HG02610 (cell line): ENCODE results near the gene RALGAPB.
"Not testable (repeated sequence)": the region's sequence is repeated elsewhere in the genome, so short reads cannot be mapped to it uniquely, and the experiment has no call there.

Source experiments
- ATAC-seq: cut with Tn5 transposase; IDR thresholded peaks from one replicate; pipeline ENCODE4 v1.9.1; 2021; ENCODE audit warnings: mild to moderate bottlenecking, moderate library complexity; ENCODE audit not compliant: unreplicated experiment

Gene RALGAPB

DNA sequence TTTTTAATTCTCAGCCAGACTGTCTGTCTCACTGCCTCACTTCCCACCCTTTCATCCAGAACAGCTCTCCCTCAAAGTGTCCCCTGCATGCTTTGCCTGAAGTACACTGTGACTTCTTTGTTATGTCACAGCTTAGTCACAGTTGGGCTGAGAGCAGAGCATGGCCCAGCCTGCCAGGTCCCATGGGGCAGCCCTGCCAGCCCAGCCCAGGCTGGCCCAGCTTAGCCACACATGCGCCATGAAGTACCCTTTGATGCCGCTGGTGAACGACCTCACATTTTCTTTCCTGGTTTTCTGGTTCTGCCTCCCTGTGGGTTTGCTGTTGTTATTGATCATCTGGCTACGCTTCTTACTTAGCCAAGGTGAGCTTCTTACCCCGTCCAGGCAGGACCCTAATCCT is 108.4 kb downstream of the RALGAPB start, which contains the start of gene ADIG:
TSS of gene ADIG (plus strand) at position 185 of the 400 bp plus-strand sequence. CDS start at position 239, 54 bp downstream.
- ATAC-seq = no peak

DNA sequence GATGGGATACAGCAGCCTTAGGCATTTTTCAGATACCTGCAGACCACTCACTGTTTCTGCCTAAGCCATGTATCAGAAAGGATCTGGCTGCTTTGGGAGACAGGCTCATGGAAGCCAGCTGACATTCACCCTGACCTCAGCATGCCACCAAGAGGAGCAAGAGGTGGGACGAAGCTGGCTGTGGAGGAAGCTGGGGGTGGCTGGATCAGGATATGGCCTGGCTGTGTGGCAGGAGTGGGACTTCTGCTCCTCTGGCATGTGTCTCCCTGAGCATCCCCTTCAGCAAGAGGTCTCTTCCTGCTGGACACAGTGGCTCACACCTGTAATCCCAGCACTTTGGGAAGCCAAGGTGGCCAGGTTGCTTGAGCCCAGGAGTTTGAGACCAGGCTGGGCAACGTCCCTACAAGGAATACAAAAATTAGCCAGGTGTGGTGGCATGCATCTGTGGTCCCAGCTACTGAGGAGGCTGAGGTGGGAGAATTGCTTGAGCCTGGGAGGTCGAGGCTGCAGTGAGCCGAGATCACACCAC is 109.3 kb downstream of the RALGAPB start:
- ATAC-seq = no peak

DNA sequence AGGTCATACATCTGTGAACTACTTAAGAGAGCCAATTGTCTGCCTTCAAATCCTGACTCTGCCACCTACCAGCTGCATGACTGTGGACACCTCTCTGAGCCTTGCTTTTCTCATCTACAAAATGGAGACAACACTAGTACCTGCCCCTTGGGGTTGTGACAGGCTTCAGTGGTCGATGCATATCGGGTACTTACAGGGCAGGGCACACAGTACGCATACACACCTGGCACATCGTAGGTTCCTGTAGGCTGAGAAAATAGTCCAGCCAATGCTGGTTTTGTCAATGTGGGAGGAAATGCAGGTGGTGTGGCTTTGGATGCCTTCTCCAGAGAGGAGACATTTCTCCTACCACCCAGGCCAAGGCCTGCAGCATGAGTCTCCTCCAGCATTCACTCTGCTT is 110.7 kb downstream of the RALGAPB start:
- ATAC-seq = no peak

DNA sequence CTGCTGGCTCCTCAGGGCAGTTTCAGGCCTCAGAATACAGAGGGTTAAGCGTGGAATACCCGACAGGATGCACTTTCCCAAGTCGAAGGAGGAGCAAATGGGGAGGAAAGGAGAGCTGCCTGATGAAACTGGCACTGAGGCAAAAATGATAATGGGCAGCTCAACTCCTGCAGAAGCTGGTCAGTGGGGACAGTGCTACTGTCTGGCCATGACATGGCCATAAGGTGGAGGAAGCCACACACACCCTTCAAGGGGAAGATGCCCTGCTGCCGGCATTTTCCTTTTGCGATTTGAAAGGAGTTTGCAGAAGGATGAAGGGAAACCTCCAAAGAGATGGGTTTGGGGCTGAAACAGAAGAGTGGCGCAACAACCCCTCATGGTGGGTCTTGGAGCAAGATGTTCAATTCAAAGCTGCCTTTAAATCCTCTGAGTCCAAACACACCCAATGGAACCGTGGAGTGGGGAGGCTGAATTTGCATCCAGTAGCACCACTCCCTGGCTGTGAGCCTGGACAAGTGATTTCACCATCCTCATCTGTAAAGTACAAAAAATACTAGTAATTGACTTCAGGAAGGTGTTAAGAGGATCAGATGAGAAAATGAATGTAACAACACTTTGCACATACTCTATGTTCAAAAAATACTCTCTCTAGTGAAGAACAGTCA is 111.6 kb downstream of the RALGAPB start:
- no peak for ATAC-seq

DNA sequence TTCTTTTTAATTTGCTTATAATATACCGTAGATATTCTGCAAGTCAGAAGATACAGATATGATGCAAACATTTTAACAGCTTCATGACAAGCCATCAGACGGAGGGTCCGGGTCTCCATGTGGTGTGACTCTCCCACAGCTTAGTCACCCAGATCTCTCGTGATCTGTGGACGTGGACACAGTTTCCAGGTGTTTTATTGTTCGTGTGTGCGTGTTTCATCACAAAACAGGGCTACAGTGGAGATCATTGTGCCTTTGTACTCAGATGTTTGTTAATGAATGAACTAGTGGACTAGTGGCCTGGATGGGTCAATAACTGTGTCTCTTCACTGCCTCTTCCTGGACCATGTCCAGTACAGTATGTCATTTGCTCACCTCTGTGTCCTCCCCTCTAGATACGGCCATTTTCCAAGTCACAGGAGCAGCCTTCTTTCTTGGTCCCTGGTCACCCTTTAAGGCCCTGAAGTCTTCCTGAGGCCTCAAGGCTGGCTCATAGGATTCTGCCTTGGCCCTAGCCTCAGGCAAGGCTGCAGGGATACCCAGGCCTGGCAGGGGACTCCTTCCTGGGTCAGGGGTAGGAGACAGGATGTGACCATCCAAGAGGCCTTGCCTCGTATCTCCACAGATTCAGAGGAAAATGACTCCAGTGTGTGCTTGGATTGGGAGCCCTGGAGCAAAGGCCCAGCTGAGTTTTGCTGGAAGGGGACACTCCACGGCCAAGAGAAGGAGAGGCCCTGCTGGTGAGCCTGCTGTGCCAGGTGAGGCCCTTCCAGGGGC is 112.9 kb downstream of the RALGAPB start:
- no peak for ATAC-seq

DNA sequence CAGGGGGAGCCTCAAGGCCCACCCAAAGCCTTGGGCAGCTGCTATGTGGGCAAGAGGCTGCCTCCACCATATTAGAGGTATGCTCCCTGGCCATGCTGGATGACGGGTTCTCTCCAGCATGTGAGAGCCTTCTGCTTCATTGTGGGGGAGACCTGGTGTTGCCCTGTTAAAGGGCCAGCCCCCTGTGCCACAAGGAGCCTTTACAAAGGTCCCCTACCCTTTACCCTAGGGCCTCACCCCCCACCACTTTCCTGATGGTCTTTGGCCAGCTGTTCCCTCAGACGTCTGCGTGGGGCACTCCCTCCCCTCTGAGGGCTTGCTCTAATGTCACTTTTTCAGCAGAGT is 113.5 kb downstream of the RALGAPB start:
- no peak for ATAC-seq

DNA sequence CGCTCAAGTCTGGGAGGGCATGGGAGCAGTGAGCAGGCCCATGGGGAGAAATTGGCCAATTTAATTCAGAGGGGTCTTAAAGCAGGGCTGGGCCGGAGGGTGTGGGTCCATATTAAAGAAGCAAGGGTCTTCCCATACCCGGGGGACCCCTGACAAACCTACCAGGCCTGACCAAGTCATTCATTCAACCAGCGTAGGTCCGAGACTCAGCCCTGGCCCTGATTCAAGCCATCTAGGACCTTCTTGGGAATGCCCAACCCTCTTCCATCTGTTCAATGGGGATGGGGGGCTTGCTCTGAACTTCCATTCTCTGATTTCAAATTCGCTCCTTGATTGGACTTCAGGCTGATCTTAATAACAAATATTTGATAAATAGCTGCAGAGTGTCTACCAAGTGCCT is 115.7 kb downstream of the RALGAPB start:
- no peak for ATAC-seq

DNA sequence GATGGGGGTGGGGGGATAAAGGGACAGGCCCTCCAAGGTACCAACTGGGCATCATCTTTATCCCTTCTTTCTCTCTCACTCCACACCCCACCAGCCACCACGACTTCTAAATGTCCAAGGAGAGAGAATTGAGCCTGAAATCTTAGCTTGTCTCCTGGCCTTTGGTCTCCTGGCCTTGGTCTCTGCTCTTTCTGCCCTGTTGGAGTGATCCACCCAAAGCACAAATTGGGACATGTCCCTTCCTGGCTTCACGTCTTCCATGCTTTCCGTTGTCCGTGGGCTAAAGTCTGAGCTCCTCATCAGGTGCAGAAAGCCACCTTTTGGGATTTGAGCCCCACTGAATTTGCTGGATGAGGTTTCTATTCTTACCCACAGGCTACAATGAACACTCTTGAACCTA is 116.7 kb downstream of the RALGAPB start:
- no peak for ATAC-seq

DNA sequence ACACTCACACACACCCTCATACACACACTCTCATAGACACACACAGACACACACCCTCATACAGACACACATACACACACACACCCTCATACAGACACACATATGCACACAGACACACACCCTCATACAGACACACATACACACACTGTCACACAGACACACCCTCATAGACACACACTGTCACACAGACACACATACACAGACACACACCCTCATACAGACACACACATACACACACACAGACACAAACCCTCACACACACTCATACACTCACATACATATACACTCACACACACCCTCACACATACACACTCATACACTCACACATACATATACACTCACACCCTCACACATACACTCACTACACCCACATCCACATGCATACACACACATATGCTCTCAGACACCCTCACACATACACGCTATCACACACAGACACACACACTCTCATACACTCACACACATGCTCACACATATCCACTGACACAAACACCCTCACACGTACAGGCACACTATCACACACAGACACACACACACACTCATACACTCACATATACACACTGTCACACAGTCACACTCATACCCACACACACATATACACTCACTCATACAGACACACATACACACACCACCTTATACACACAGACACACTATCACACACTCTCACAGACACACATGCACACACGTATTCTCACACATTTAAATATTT is 117.5 kb downstream of the RALGAPB start:
- no peak for ATAC-seq

DNA sequence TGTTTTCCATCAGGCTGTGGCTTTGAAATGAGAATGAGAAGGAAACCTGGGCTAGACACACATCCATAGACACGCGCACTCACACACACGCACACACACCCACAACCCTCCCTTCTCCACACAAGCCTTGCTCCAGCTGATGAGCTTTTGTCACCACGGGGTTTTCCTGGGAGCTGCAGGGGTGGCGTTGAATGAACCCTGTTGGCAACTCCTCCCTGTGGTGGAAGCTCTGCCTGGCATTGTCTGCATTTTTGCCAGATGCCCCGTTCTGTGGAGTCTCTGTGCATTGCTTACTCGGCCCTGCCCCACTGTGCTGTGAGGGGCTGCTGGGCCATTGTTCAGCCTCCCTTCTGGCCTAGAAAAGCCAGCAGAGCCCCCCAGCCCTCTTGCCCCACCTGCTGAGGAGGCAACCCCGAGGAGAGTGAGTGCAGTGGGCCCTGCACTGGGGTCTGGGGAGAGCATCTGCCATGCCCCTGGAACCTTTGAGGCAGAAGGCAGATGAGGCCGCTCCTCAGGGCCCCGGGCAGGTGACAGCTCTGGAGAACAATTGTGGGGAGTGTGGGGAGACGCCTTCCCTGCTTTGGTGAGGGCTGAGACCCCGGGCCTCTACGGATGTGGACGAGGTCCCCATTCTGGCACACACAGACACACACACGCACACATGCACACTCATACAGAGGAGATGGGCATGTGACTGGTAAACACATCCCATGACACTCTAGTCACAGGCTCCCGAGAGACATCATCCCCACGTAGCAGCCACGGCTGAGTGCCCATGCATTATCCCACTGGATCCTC is 118.2 kb downstream of the RALGAPB start:
- ATAC-seq = no peak

DNA sequence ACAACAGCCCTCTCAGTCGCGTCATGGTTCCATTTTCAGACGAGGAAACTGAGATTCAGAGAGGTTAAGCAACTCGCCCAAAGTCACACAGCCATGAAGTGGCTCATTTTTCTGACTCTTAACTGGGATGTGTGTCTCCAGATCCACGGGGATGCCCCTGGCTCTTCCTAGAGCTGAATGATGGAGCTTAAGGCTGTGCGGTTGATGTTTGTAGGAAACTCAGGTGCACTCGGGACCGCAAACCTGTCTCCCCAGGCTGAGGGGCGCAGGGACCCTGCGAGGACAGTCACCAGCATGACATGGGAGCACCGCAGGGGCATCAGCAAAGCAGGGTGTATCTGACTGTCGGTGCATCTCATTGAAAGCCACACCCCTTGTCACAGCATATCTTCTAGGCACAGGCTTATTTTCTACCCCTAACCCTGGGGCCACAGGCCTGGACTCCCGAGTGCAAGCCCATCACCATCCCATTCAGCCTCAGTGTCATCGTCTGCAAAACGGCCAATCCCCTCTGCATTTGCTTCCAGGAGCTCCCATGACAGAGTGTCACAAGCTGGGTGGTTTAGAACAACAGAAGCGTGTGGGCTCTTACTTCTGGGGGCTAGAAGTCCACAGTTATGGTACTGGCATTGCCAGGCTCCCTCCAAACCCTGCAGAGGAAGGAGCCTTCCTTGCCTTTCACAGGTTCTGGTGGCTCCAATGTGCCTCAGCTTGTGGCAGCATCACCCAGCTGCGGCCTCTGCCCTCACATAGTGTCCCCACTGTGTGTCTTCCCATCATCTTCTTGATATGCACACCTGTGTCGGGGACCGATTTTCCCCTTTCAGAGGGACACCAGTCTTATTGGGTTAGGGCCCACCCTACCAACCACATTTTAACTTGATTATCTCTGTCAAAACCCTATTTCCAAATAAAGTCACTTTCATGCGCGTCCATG is 119.1 kb downstream of the RALGAPB start:
- ATAC-seq = no peak

DNA sequence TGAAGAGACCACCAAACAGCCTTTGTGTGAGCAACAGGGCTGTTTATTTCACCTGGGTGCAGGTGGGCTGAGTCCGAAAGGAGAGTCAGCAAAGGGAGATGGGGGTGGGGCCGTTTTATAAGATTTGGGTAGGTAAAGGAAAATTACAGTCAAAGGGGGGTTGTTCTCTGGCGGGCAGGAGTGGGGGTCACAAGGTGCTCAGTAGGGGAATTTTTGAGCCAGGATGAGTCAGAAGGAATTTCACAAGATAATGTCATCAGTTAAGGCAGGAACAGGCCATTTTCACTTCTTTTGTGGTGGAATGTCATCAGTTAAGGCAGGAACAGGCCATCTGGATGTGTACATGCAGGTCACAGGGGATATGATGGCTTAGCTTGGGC is 119.8 kb downstream of the RALGAPB start:
- ATAC-seq = not testable (repeated sequence)

DNA sequence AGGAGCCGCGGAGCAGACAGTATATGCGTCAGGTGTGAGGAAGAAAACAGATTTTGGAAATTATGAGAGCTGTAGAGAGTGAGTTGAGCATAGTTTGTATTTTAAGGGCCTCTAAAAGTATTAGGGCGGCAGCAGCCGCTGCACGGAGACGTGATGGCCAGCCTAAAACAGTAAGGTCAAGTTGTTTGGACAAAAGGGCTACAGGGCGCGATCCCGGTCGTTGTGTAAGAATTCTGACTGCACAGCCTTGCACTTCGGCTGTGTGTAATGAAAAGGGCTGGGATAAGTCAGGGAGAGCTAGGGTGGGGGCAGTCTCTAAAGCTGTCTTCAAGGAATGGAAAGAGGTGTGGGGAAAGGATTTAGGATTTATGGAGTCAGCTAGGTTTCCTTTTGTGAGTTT is 121.6 kb downstream of the RALGAPB start:
- not testable (repeated sequence) for ATAC-seq

DNA sequence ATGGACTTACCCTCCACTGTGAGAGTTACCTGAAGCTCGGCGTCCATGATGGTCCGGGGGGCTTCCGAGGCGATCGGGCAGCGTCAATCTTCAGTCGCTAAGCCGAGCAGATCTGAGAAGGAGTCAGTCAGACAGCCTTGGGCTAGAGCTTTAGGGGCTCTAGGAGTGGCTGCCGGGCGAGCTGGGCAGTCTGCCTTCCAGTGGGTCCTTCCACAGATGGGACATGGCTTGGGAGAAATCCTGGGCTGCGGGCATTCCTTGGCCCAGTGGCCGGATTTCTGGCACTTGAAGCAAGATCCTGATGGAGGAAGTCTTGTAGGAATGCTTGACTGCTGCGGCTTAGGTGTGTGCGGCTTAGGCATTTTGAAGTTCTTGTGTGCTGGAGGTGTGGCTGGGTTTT is 123.2 kb downstream of the RALGAPB start:
- not testable (repeated sequence) for ATAC-seq

DNA sequence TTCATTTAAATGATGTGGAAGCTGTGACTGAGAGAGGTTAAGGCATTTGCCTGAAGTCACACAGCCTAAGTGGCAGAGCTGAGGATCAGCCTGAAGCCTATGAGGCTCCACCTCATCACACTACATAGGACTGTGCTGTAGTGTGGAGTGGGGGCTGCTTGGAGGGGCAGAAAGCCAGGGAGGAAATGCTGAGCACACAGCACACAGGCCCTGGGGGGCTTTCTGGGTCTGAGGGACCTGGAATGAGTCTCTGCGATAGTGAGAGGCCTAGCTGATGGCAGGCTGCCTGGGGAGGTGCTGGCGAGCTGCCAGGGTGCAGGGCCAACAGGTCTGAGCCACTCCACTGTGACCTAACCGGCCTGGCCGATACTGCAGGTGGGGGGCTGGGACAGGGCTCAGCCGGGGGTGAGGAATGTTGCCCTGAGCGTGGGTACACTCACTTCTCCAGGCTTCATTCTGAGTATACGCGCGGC is 126.8 kb downstream of the RALGAPB start:
- no peak for ATAC-seq

DNA sequence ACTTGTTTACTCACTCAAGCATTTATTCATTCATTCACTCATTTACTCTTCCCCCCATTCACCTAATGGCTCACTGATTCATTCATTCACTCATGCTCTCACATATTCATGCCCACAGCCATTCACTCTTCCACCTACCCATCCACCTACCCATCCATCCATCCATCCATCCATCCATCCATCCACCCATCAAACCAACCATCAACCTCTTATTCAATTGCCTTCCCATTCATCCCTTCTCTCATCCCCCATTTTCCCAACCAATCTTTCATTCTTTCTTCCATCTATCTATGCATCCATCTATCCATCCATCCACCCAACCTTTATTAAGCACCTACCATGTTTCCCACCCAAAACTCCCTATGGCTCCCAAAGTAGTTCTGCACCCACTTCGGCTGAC is 127.4 kb downstream of the RALGAPB start:
- ATAC-seq = no peak

DNA sequence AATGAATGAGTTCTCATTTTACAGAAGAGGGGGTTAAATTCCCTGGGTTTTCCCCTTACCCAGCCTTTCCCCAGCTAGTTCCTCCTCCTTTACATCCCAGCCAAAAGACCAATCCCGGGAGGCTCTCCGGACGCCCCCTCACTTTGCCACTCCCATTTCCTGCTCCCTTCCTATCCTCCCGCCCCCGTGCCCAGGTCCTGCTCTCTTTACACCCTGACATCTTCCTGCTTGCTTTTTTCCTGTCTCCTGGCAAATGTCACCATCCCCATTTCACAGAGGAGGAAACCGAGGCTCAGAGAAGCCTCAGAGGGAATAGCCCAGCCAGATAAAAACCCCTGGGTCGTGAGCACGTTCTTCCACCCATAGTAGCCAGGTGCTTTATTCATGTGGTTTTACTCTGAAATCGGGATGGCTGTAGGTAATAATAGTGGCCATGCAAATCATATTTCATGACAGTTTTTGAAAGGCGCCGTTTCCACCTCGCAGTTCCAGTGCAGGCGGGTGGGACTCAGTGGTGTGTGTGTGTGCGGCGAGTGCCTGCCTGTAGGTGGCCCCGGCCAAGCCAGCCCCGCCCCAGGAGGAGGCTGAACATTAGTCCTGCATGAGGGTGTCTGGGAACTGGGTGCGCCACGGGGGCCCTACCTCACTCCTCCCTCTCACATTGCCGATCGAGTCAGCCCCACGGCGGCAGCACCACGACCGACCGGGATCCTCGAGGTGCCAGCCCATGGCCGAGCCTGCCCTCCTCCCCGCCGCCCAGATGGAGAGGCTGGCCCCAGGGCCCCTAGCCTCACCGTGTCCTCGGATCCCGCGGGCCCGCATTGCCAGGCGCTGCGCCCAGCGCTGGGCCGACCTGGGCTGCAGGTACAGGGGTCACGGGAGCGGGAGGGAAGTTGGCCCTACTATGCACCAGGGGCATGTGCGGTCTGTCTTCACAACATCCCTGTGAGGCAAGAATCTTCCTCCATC is 128.9 kb downstream of the RALGAPB start, which contains the start of gene ARHGAP40:
TSS of gene ARHGAP40 (plus strand) at position 594 of the 969 bp plus-strand sequence.
- ATAC-seq = peak; percentile 54

DNA sequence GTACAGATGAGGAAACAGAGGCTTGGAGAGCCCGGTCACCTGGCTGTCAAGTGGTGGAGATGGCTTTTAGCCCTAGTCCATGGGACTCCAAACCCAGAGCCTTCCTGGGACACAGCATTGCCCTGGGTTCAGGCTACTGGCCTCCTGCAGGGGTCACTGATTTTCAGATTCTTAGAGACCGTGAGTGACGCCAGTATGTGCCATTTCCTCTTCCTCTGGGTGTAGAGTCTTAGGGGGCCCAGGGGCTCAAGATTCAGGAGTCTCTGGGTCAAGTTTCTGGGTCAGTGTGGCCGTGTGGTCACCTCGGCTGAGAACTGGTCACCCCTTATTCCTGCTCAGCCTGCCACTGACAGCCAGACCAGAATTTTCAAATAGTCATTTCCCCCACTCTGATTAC is 129.5 kb downstream of the RALGAPB start:
- ATAC-seq = no peak
